CD4-positive, alpha-beta T cell treated with Interleukin-10 for 1 hour (primary cell): ENCODE data around the gene WDR88.
"Not testable (repeated sequence)": the region's sequence is repeated elsewhere in the genome, so short reads cannot be mapped to it uniquely, and the experiment has no call there.

Experiments used
- DNase-seq: peaks from one replicate; pipeline ENCODE4 v3.0.0-alpha.2; 2020

Gene WDR88, protein sequence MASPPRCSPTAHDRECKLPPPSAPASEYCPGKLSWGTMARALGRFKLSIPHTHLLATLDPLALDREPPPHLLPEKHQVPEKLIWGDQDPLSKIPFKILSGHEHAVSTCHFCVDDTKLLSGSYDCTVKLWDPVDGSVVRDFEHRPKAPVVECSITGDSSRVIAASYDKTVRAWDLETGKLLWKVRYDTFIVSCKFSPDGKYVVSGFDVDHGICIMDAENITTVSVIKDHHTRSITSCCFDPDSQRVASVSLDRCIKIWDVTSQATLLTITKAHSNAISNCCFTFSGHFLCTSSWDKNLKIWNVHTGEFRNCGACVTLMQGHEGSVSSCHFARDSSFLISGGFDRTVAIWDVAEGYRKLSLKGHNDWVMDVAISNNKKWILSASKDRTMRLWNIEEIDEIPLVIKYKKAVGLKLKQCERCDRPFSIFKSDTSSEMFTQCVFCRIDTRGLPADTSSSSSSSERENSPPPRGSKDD

DNA sequence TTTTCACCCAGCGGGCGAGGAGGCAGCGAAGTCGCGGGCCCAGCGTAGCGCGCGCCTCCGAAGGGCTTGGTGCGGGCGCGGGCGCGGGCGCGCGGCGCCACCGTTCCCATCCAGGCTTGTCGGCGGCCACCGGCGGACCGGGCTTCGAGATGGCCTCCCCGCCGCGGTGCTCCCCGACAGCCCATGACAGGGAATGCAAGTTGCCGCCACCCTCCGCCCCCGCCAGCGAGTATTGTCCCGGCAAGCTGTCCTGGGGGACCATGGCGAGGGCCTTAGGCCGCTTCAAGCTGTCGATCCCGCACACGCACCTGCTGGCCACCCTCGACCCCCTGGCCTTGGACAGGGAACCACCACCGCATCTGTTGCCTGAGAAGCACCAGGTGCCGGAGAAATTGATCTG, at the start of gene WDR88:
Gene WDR88, plus strand, starts transcription at position 94 of the 400 bp plus-strand sequence. Its CDS starts 56 bp downstream, at position 150.
- no peak for DNase-seq

DNA sequence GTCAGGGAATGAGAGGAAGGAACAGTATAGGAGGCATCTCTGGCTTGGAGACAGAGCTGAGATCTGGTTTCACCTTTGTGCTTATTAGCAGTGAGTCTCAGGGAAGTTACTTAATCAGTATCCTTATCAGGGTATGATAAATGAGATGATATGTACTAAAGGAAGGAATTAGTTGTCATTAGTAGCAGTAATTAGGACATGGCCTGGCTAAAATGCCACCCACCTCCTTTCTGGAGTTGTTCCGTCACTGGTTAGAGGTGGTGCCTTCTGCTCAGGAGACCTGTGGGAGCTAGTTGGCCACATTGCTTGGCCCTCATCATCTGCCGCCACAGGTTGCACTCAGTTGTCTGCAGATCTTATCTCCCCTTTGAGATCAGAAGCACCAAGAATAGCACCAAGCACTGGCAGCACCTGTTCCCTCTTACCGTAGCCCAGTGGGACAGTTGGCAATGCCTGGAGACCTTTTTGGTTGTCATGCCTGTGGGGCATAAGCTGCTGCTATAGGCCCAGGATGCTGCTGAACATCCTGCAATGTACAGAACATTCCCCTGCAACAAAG, 46.3 kb upstream of the WDR88 start:
- no peak for DNase-seq

DNA sequence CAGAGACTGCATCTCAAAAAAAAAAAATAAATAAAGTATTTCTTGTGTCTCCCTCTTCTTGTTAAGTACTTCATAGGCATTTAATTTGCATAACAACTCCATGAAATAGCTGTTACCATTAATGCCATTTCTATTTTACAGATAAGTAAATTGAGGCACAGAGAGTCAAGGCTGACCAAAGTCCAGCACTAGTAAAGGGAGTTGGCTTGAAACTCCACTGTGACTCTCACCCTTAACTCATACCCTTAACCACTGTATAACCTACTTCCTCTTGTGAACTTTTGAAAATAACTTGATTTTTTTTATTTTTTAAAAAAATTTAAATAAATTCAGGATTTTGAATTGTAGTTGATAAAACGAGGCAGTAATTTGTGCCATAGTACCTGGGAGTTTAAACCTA, 45.0 kb upstream of the WDR88 start:
- DNase-seq: no peak

DNA sequence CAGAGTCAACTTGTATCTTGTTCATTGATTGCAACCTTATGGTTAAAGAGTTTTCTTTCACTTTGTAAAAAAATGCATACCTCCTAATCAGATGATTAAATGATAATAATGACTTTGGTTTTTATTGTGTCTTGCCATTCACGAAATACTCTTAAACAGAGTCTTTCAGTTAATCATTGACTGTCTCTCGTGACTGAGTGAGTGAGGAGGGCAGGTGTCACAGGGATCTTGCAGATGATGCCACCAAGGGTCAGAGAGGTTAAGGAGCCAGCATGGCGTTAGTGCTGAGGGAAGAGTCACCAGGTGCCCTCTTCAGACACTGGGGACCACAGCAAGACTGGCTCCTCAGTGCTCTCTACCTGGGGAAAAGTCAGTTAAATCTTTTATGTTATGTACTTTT, 42.9 kb upstream of the WDR88 start:
- no peak for DNase-seq

DNA sequence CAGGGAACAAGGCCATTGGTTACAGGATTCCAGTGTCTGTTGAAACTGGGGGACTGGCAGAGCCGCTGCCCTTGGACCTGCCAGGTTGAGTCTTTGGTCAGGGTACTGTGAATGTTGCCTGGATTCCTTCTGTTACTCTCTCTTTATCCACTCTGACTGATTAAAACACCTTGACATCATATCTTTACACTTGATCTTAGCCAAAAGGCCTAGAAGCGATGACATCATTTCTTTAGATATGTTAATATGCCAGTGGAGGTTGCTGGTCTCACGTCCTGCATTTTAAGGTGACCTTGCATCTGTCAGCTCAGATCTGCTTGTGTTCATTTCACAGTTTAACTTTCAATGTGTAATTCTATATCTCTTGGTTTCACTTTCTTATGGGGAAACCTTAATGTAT, 41.7 kb upstream of the WDR88 start:
- DNase-seq: no peak

DNA sequence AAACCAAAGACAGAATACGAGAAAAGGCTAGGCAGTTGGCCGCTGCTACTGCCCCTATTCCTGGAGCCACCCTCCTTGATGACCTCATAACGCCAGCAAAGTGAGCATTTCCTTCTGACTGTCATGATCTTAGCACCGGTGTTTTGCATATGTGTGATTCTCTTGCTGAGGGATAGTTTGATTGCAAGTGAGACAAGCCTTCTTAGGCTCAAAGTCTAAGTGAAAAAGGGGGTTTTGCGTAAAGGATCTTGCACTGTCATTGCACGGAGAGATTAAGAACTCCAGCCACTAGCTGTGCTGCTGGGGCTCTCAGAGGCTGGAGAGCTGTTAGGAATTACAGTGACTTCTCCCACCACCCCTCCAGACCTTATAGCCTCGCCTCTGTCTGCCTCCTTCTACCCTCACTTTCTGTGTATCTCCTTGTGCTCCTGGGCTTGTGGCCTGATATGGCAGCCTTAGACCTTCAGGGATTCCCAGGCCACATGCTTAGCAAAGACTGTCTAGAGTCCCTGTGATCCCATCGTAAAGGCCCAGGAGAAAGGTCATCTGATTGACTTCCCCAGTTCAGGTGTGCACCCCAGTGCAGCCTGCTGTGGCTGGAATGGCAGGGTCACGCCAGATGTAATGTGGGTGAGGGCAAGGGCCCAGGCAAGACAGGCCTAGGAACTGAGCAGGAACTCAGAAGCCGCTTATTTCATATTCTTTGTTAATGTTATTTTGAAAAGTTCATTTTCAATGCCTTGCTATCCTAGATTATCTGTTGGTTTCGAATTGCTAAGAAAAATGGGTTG, 38.3 kb upstream of the WDR88 start:
- DNase-seq: no peak

DNA sequence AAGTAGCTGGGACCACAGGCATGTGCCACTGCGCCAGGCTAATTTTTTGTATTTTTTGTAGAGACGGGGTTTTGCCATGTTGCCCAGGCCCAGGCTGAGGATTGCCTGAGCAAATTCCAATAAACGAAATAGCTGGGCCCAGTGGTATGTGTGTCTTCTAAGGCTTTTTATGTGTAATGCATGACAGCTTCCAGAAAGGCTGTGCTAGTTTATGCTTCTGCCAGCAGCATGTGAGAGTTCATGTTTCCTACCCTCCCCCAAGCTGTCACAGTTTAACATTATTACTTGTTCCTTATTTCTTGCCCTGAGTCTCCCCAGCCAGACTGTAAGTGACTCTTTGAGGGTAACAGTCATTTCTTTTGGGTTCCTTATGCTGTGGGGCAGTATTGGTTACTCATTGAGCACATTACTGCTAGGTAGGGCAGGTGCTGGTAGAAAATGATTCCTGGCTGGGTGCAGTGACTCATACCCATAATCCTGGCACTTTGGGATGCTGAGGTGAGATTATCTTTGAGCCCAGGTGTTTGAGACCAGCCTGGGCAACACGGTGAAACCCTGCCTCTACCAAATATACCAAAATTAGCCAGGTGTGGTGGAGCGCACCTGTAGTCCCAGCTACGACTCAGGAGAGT, 37.4 kb upstream of the WDR88 start:
- DNase-seq: no peak

DNA sequence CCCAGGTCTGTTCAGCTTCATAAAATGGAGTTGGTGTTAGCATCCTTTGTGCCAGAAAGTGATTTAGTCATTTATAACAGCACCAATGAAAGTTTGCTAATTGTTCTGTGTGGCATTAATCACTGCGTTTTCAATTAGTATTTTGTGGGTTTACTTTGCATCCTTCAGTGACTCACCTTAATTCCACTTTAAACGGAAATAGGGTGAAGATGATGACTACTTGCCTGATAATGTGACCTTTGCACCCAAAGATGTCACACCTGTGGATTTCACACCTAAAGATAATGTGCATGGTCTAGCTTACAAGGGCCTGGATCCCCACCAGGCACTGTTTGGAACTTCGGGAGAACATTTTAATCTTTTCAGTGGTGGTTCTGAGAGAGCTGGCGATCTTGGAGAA, 35.9 kb upstream of the WDR88 start:
- no peak for DNase-seq

DNA sequence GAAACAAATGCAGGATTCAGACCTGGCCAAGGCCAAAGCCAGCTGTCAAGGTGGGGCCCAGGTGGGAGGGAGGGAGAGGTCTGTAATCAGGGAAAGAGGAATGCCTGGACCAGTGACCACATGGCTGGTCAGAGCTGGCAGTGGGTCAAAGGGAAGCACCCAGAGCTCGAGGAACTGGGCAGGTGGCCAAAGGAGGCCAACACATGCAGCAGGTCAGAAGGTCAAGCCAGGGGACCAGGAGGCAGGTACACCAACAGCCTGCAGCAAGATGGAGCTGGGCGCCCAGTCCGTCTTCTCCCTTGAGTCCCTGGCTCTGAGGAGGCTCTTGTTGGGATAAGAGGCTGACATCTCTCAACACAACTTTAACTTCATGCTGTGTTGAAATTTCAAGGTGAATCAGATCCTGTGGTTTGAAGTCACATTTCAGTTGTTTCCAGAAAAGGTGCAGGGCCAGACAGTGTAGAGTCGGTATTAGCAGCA, 33.8 kb upstream of the WDR88 start:
- DNase-seq: no peak

DNA sequence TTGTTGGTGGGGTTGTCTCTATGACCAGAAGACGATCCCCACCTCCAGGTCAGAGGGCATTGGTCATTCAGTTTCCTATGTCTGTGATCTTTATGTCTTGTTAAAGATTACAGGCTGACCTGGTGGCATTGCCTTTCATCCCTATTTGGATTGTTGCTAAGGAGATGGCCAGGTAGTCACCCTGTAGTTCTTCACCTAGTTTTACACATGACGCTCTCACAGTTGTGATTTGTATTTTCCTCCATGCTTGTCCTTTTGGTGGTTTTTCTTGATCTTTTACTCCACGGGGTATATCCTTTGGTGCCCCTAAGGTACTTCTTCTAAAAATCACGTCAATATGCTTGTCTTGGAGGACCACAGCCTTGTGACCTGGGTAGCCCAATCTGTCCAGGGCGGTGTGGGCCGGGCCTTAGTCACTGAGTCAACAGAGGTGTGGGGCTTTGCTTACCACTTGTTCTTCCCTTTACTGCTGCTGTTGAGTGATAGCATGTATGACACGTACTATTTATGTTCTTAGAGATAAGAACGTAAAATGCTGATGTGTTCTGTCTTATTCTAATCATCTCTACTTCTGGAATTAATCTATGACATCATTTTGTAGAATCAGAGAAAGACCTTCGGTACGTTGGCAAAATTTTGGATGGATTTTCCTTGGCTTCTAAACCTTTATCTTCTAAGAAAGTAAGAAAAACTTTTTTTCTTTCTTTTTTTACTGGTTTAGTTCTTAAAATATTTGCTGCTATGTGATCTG, 30.8 kb upstream of the WDR88 start:
- no peak for DNase-seq

DNA sequence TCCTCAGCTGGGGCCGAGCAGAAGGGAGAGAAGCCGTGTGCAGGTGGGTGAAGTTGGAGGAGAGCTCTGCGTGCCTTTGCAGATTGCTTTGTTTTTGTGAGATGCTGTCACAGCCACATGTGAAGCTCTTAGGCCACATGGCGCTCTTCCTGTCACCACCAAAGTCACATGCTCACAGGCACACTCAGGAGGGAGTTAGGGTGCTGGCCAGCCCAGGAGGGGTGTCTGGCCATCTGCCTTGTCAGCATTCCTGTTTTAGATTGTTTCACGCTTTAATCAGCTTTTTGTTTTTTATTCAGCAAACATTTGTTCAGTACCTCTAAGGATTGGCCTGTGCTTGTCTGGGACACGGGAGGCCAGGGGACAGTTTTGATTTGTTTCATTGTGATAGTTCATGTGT, 29.0 kb upstream of the WDR88 start:
- DNase-seq: no peak

DNA sequence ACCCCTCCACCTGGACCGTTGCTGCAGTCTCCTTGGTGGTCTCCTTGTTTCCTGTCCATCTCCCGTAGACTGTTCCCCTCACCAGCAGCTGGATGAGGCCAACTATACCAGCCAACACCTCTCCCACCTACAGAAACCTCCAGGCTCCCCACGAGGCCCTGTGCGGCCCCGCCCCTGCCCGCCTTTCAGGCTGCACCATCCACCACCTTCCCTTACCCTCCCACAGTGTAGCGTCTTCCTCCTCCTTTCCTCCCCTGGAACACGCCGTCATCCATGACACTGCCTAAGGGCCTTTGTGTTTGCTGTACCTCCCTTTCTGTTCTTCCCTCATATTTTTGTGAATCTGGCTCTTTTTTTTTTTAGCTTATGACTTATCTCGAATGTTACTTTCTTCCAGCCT, 23.8 kb upstream of the WDR88 start:
- no peak for DNase-seq

DNA sequence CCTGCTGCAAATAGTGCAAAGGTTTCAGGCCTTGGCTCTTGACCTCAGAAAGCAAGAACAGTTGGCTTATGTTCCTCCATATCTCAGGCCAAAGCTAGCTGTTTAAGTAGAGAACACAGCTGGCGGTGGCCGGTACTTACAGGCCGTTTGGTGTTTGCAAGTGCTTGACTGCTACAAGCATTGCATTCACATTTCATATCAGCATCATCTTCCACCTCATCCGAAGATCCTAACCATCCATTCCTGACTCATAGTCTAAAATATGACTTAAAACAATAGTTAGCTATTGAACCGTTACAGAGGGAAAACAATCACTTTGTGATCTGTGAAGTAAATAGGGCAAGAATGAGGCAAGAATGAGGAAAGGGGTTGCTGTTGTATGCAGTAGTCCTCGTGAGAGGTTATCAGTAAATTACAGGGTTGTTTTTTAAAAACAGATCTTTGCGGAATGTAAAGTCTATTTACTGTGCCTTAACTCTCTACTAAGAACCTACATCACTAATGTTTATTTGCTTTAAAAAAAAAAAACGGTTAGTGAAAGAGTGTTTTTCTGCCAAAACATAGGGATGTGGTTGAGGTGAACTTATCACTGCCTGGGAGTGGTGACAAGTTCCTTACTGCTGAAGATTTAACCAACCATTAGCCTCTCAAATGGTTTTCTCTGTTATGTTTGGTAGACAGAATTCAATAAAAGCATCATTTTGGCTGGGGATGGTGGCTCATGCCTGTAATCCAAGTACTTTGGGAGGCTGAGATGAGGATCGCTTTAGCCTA, 21.6 kb upstream of the WDR88 start:
- no peak for DNase-seq

DNA sequence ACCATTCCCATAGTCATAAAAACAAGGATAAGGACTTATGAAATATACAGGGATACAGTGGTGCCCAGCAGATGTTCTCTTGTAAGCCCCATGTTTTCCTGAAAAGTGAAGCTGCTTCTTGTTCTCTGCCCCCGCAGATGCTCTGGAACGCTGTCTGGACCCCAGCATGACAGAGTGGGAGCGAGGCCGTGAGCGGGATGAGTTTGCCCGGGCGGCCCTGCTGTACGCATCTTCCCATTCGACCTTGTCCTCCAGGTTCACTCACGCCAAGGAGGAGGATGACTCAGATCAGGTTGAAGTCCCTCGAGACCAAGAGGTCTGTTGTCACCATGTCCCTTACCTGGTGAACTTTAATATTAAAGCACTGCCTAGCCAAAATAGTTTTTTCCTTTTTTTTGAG, 20.3 kb upstream of the WDR88 start:
- no peak for DNase-seq

DNA sequence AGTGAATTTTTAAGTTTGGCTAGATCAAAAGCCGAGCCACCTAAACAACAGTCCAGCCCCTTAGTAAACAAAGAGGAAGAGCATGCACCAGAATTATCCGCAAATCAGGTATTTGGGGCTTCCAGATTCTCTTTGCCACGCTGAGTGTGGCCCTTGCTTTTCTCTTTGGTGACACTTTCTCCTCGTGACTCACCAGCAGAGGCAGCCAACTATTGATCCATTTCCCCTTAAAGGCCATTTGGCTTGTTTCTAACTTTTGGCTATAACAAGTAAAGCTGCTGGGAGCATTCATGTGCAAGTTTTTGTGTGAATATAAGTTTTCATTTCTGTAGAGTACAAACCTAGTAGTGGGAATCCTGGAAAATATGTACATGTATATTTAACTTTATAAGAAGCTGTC, 17.6 kb upstream of the WDR88 start:
- DNase-seq: no peak

DNA sequence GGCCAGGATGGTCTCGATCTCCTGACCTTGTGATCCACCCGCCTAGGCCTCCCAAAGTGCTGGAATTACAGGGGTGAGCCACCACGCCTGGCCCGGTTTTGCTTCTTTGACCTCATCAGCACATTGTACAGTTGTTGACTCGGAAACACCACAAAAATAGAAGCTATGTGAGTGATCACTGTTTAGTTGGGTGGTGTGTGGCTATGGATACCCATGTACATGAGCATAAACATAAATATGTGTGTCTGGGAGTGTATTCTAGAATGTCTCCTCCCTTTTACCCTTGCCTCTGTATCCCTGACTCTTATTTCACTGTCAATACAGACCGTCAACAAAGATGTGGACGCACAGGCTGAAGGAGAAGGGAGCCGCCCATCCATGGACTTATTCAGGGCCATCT, 14.4 kb upstream of the WDR88 start:
- DNase-seq: no peak

DNA sequence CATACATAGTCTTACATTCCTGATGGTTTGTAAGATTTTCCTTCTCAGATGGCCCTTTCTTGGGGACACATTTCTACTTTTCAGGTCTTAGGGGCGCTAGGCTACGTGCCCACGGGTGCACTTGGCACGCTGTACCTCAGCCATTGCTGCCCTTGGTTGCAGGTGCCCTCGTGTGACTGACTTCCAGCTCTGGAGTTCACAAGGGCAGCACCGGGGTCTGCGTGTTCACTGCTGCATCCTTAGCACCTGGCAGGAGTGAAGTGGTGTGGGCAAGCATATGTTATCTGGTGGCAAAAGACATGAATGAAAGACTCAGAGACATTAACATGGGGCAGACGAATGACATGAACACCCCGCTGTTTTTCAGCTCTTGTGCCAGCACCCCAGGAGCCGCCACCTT, 13.3 kb upstream of the WDR88 start:
- no peak for DNase-seq

DNA sequence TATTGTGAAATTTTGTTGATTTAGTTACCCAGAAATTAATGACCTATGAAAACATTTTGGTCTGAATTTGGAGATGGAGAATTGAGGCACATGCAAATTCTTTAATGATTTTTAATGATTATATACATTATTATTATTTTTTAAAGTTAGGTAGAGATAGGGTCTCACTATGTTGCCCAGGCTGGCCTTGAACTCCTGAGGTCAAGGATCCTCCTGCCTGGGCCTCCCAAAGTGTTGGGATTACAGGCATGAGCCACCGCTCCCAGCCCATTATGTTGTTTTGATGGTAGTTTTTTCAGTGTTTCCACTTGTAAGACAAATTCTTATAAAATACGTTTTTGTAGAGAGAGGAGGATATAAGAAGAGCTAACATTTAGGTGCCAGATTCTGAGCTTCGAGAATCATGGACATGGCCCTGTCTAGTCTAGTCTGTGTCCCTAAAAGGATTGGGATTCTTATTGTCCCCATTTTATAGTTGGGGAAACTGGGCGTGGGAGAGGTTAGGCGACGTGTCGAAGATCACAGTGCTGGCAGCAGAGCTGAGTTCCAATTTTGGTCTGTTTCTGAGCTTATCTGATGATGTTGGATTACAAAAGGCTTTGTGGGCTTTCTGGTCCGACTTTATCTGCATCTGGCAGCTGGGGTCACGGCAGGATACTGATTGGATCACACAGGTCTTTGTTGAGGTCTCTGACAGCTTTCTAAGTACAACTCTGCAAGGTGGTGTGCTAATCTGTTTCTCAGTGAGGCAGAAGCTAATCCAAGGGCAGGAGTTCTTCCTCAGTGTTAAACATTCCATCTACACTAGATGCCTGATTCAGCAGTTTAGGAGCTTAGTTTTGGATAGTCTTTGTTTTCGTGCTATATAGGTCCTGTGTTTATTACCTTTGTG, 7.5 kb upstream of the WDR88 start:
- DNase-seq: no peak

DNA sequence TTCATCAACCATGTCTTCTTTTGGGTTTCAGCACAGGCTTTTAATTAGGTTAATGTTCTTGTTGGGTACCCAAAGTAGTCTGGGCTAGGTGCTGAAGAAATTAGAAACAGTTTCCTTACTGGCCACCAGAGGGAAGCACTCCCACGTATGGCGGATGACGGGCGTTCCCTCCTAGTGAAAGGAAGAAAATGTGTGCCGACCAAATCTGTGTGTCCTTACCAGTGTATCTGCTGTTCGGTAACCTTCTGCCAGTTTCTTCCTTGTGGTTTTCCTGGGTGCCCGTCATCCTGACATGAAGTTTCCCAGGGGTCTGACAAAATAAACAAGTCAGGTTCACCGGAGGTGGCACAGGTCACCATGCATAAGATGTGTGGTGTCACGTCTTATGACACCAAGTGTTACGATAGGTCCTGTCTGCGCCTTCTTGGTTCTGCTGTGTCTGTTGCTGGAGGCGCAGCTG, 6.0 kb upstream of the WDR88 start:
- peak; percentile 66 for DNase-seq

DNA sequence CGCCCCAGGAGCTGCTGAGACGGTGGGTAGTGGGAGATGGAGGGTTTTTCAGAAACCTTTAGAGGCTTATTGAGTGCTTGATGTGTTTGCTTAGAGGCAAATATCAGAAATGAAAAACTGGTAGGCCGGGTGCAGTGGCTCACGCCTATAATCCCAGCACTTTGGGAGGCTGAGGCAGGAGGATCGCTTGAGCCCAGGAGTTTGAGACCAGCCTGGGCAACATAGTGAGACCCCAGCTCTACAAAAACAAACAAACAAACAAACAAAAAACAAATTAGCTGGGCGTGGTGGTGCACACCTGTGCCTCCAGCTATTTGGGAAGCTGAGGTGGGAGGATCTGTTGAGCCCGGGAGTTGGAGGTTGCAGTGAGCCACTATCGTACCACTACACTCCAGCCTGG, 5.2 kb upstream of the WDR88 start:
- not testable (repeated sequence) for DNase-seq

DNA sequence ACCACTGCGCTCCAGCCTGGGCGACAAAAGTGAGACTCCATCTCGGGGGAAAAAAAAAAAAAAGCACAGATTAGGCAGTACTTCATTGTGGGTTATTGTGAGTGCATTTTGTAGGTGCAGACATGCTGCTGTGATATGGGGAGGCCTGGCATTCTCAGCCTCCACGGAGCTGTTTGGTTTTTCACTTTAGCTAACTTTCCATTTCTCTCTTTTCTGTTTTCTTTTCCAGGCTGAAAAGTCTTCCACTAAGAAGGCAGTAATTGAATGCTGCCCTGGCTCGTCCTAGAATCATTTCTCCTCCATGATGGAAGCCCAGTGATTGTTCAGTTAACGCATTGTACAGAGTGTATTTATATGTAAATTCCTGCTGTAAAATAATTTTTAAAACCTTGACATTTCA, 2.0 kb upstream of the WDR88 start:
- no peak for DNase-seq
